ENCODE data around the gene CYLD.

The CYLD gene

DNA sequence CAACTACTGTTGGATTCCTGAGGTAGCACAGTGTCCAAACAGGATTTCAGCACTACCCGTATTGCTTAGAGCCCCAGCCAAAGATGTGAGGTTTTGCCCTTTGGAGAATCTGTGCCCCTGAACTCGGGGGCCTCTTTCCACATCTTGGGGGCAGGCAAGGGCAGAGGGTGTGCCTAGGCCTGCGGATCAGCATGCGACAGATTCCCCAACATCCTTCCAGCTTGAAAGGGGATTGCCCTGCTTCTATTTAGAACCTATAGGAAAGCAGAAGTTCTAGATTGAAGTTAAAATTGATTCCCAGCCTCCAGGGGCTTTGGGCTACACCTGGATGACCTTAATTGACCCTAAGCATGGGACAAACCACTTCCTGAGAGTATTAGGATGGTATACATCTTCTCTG, 28.9 kb upstream of the CYLD start:
- no peaks in the 10 kb centered on the region for H3K27me3 ChIP-seq (replicated peaks; ENCODE audit: control insufficient read depth, insufficient read depth, low read length)
- H3K36me3 ChIP-seq (ENCODE audit: control insufficient read depth, insufficient read depth, low read length): peaks cover 5% of the 10 kb centered on the region
- DNase-seq (ENCODE audit: extremely low read depth, insufficient read length): no peak
- H3K4me3 ChIP-seq (replicated peaks; ENCODE audit: low read depth, low read length): no peak overlapping the region
- no peak for TF ChIP-seq CTCF (IDR thresholded peaks at IDR 0.05; ENCODE audit: insufficient read depth, low read length, poor library complexity, severe bottlenecking)

DNA sequence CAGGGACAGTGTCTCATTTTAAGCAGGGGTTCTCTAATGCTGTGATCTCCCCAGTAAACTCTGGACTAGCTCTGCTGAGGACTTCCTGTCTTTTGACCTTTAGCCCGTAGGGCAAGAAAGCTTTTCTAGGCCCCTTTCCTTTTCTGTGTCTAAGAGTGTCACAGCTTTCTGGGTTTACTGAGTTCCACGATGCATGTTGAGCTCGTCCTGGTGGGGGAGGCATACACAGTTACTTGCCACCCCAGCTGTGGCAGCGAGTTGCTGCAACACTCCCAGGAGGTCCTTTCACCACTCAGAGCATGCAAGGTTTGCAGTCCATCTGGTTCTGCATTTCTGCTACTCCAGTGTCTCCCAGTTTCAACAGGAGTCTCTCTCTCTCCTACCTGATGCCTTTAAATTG, 24.8 kb upstream of the CYLD start:
- Histone ChIP-seq H3K36me3 (ENCODE audit: control insufficient read depth, insufficient read depth, low read length) (no peaks in the 10 kb centered on the region; the same call in none of the 2 replicates), H3K27me3 (replicated peaks; ENCODE audit: control insufficient read depth, insufficient read depth, low read length) (no peaks in the 10 kb centered on the region), H3K4me3 (replicated peaks; ENCODE audit: low read depth, low read length) (no peak overlapping the region)
- no peak for TF ChIP-seq CTCF (IDR thresholded peaks at IDR 0.05; ENCODE audit: insufficient read depth, low read length, poor library complexity, severe bottlenecking)
- DNase-seq (ENCODE audit: extremely low read depth, insufficient read length): no peak

DNA sequence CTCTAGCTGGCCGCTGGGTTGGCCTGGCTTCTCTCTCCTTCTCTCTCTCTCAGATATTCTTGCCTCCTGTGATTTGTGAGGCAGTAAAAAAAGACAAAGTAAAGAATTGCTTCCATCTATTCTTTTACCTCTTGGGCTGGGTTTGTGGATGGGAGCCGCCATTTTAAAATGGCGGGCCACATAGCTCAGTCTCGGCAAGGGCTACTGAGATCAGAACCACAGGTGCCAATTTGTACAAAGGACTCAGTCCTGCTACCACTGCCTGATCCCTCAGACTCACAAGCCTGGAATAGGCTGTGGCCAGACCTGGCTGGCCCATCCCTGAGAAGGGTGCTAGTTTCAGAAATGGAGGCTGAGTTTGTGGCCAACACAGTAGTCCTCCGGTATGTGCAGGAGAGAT, 24.4 kb upstream of the CYLD start:
- H3K27me3 ChIP-seq (replicated peaks; ENCODE audit: control insufficient read depth, insufficient read depth, low read length): no peaks in the 10 kb centered on the region
- H3K36me3 ChIP-seq (ENCODE audit: control insufficient read depth, insufficient read depth, low read length): no peaks in the 10 kb centered on the region; the same call in none of the 2 replicates
- no peak for TF ChIP-seq CTCF (IDR thresholded peaks at IDR 0.05; ENCODE audit: insufficient read depth, low read length, poor library complexity, severe bottlenecking)
- no peak overlapping the region for H3K4me3 ChIP-seq (replicated peaks; ENCODE audit: low read depth, low read length)
- DNase-seq (ENCODE audit: extremely low read depth, insufficient read length): no peak

DNA sequence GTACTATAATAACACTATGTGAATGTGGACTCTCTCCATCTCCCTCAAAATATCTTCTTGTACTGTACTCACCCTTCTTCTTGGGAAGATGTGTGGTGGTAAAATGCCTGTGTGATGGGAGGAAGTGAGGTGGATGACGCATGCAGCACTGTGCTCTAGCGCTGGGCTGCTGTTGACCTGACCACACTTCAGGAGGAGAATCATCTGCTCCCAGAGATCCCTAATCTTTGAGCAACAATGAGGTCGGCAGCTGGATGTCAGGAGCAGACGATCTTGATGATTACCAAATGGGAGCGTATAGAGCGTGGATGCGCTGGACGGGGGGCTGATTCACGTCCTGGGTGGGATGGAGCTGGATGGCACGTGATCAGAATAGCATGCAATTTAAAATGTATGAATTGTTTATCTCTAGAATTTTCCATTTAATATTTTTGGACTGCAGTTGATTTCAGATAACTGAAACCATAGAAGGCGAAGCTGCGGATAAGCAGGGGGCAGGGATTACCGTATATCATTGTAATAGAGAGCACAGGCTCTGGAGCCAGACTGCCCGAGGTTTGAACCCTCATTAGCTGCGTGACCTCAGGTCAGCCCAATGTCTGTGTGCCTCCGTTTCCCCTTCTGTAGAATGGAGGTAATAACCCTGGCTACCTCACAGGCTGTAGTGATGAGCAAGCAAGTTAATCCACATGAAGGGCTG, 23.7 kb upstream of the CYLD start:
- Histone ChIP-seq H3K36me3 (ENCODE audit: control insufficient read depth, insufficient read depth, low read length) (peaks cover under 1% of the 10 kb centered on the region), H3K4me3 (replicated peaks; ENCODE audit: low read depth, low read length) (no peak overlapping the region), H3K27me3 (replicated peaks; ENCODE audit: control insufficient read depth, insufficient read depth, low read length) (no peaks in the 10 kb centered on the region)
- TF ChIP-seq CTCF (IDR thresholded peaks at IDR 0.05; ENCODE audit: insufficient read depth, low read length, poor library complexity, severe bottlenecking): no peak
- DNase-seq (ENCODE audit: extremely low read depth, insufficient read length): no peak

GRCh38 chr16:50718761-50719400, 23.0 kb upstream of the CYLD start:
- no peak overlapping the region for H3K4me3 ChIP-seq (replicated peaks; ENCODE audit: low read depth, low read length)
- no peak for TF ChIP-seq CTCF (IDR thresholded peaks at IDR 0.05; ENCODE audit: insufficient read depth, low read length, poor library complexity, severe bottlenecking)
- H3K36me3 ChIP-seq (ENCODE audit: control insufficient read depth, insufficient read depth, low read length): peaks cover 1% of the 10 kb centered on the region
- no peaks in the 10 kb centered on the region for H3K27me3 ChIP-seq (replicated peaks; ENCODE audit: control insufficient read depth, insufficient read depth, low read length)
- DNase-seq (ENCODE audit: extremely low read depth, insufficient read length): no peak
